Mucosa of gallbladder (tissue), 1 donor: ENCODE data around the gene TUBAL3. TPM values are rescaled to one million over a fixed set of nuclear protein-coding genes. Genes with fewer than 3 reads are reported as not detected.
A peak's percentile ranks its signal among the peaks of the same experiment; 100 is the strongest.
"Not testable (repeated sequence)": the region's sequence is repeated elsewhere in the genome, so short reads cannot be mapped to it uniquely, and the experiment has no call there.

ENCODE experiments used
- DNase-seq: peaks from one replicate; pipeline ENCODE4 v3.0.0-alpha.2; 2020; ENCODE audit warnings: low spot score
- total RNA-seq: library from RNA; stranded (reverse); gene quantifications from one replicate; pipeline ENCODE4 v1.2.1, GENCODE V29; 2021
- donor health status: DM: no; HTN: no; CAD: no.

The TUBAL3 gene
- total RNA-seq, 1 donor from 2014 or later: 0.49 TPM

DNA sequence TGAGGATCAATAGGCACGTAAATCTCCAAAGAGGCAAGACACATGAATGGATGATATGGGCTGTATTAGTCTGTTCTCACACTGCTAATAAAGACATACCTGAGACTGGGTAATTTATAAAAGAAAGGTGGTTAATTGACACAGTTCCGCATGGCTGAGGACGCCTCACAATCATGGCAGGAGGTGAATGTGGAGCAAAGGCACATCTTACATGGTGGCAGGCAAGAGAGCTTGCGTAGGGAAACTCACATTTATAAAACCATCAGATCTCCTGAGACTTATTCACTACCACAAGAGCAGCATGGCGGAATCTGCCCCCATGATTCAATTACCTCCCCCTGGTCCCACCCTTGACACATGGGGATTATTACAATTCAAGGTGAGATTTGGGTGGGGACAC is 25.4 kb downstream of the TUBAL3 start:
- DNase-seq: not testable (repeated sequence)

DNA sequence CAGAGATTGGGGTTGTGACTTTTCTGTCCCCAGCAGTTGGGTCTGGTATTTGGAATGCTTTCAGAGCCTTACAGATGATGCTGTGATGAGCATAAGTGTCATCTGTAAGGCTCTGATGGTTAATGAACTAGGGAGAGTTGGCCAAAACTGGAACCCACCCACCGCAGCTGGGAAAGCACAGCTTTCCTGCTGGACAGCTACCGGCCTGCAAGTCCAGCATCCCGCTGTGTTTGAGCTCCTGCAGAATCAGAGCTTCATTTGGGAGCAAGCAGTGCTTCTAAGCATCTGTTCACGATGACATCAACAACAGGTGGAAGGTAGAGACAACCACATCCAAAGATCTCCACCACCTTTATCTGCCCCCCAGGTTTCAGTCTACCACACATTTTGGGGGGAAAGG is 28.2 kb downstream of the TUBAL3 start:
- DNase-seq: no peak

DNA sequence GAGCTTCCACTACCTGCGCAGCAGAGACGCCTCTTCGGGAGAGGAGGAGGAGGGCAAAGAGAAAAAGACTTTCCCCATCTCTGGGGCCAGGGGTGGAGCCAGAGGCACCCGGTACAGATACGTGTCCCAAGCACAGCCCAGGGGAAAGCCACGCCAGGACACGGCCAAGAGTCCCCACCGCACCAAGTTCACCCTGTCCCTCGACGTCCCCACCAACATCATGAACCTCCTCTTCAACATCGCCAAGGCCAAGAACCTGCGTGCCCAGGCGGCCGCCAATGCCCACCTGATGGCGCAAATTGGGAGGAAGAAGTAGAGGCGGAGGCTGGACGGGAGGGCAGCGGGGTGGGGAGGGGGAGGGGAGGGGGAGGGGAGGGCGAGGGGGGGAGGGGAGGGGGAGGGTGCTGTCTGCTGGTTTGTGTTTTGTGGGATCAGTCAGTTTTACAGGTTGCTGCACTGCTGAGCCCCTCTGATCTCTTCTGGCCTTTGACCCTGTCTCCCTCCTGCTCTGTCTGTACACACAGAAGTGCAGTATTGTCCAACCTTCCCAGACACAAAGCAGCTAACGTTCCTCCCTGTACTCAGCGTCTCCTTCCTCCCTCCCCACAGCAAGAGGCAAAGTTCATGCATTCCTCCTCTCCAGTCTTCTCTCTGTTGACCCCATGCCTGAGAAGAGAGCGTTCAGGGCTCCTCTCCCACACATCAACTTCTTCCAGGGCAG is 30.6 kb downstream of the TUBAL3 start:
- no peak for DNase-seq

DNA sequence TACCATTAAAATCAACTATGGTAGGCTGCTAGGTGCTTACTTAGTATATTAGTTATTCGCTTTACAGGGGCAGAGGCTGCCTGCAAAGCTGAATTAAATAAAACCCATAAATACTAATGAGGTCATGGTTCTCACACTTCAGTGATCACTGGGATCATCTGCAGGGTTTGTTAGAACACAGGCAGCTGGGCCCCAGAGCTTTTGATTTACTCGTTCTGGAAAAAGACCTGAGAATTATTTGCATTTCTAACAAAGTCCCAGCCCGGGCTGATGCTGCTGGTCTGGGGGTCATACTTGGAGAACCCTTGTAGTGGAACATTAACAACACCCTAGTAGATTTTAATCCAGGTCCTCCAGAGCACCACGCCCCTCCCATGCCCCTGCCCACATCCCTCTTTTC is 31.3 kb downstream of the TUBAL3 start:
- no peak for DNase-seq

DNA sequence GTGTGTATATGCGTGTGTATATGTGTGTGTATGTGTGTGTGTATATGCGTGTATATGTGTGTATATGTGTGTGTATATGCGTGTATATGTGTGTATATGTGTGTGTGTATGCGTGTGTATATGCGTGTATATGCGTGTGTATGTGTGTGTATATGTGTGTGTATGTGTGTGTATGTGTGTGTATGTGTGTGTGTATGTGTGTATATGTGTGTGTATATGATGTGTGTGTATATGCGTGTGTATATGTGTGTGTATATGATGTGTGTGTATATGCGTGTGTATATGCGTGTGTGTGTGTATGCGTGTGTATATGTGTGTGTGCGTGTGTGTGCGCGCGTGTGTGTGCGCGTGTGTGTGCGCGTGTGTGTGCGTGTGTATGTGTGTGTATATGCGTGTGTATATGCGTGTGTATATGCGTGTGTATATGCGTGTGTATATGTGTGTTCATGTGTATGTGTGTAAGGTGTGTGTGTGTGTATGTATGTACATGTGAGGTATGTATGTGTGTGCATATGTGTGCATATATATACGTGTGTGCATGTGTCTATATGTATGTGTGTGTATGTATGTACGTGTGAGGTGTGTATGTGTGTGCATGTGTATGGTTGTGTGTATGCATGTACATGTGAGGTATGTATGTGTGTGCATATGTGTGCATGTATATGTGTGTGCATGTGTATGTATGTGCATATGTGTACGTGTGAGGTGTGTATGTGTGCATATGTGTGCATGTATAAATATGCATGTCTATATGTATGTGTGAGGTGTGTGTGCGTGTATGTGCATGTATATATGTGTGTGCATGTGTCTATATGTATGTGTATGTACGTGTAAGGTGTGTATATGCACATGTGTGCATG is 33.9 kb downstream of the TUBAL3 start:
- no peak for DNase-seq

DNA sequence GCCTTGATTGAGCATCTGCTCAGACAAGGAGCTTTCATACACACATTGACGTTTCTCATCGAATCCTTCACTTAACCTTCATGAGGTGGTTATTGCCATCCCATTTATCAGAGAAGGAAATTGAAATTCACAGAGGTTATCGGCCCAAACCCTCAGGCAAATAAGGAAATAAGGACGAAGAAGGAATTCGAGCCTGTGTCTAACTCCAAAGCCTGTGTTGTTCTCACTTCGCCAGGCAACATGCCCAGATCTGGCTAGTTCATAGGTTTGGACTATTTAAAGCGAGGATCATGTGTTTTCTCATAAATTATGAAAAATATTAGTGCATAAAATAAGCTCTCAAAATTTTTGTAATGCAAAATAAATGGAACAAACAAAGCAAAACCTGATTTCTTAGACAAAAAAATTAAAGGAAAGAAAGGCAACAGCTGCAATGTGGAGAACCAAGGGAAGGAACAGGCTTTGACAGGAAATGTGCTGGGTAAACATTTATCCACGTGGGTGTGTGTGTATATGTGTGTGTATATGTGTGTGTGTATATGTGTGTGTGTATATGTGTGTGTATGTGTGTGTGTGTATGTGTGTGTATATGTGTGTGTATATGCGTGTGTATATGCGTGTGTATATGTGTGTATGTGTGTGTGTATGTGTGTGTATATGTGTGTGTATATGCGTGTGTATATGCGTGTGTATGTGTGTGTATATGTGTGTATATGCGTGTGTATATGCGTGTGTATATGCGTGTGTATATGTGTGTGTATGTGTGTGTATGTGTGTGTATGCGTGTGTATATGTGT is 35.1 kb downstream of the TUBAL3 start:
- peak; percentile 40 for DNase-seq

DNA sequence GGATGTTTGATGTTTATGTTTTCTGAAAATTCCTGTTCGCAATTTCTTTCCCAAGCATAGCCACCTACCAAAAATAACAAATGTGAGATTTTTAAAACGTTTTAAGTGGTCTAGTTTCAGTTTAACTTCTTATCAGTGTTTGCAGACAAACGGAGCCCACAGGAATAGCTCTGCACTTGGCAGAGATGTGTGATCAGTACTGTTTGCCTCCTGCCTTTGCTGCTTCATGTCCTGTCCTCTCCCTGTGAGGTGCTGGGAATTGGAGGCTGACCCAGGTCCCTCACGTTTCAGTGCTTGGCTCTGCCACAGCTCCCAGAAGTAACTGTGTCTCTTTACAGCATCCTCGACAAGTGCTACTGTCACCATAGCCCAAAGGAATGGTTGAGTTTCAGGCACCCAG is 38.7 kb downstream of the TUBAL3 start:
- DNase-seq: no peak

DNA sequence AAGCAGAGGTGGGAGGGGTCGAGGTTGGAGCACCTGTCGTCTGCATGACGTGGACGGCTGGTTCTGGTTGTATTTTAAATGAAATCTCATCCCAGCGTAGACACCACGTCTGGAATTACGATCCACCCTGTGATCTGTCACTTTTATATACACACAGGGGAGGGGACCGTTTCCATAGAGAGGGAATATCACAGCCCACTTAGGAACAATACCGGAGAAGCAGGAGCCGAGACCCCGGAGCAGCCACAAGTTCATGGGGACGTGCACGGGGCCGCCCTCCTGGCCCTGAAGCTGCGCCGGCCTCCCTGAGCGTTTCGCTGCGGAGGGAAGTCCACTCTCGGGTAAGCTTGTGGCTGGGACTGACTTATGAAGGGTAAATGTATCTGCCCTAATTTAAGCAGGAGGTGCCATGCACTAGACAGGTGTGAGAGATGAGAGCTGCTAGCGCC is 39.7 kb downstream of the TUBAL3 start, which contains the start of gene UCN3:
UCN3 (plus strand) TSS at position 77 of the 449 bp plus-strand sequence. CDS start 8,755 bp downstream, outside the sequence.
- DNase-seq: no peak

DNA sequence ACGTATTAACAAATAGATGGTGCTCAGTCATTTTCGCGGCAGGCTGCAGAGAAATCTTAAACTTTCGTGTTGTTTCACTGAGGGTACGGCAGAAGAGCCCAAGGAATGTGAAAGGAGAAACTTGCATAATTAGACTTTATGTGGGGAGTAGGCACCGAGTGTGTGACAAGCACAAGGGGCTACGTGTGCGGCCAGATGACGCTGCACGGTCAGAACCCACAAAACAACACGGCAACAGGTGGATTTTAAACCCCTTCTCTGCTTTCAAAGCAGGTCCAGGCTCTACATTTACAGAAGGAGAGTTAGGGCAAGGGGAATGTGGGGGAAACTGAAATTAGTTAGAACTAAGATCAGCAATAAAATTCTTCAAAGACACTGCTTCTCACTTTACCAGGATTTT is 40.3 kb downstream of the TUBAL3 start:
- DNase-seq: no peak

DNA sequence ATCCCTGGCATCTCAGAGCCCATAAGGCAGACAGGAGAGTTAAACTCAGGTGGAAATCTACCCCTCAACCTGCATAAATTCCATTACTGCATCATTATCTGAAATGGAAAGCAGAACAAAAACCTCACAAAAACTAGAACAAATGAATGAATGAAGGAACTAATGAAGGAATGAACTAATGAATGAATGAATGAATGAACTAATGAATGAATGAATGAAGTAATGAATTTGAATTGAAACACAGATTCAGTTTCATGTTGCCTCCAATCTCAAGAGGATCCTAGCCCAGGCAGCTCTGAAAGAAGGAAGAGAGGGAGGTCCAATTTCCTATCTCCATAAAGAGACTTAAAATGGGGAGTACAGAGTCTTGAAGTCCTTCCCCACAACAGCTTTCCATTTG is 41.8 kb downstream of the TUBAL3 start:
- no peak for DNase-seq

DNA sequence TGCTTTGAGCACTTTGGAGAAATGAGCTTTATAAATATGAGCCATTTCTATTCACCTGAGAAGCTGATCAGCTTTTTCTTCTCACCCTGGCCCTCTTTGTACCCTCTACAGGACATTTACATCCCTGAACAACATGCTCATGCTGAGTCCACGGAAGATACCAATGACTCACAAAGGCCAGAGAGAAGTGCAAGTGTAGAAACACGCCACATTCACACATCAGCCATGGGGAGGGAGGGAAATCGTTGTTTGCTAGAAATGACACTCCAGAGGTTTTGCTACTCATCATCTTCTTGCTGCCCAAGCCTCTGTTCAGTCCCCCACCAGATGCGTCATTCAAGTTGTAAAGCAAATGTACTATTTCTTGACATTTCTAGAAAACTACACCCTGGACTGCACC is 42.7 kb downstream of the TUBAL3 start:
- no peak for DNase-seq

DNA sequence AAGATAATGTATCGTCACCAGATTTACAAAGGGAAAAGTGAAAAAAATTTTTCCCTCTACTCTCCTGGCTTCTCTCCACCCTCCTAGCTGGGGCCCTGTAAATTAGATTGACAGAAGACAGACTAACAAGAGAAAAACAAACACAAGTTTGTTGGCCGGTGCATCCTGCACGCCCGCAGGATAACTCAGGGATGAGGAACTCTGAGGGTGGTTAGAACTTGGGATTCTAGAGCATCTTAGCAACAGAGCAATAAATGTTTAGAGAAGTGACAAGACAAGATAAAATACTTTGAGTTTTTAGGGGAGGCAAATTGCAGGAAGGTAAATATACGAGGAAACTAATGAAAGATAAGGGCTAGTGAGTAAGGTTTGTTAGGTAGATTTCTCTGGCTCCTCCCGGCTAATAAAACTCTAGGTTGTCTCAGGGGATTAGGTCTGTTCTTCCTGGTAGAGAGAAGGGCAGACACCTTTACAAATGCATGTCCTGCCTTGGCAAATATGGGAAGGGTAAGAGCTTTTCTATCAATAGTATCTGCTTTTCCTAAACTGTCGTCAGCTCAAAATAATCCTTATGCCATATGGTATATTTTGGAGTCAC is 44.2 kb downstream of the TUBAL3 start:
- no peak for DNase-seq

DNA sequence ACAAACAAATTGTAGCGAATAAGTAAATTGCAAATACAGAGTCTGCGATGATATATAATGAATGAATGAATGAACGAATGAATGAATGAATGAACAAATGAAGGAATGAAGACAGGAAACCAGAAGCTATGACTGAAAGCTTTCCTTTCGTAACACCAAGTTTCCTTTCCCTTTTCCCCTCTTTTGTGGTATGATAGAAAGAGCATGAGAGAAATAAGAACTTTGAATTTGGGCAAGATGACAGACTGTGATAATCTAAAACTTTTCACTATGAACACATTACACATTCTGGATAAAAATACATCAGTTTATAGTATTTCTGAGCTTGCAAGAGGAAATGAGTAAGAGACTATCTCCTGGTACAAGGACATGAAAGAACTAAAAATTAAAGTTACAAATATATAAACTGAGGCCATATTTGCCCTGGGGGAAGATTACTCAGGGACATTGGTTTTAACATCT is 48.3 kb downstream of the TUBAL3 start:
- no peak for DNase-seq

DNA sequence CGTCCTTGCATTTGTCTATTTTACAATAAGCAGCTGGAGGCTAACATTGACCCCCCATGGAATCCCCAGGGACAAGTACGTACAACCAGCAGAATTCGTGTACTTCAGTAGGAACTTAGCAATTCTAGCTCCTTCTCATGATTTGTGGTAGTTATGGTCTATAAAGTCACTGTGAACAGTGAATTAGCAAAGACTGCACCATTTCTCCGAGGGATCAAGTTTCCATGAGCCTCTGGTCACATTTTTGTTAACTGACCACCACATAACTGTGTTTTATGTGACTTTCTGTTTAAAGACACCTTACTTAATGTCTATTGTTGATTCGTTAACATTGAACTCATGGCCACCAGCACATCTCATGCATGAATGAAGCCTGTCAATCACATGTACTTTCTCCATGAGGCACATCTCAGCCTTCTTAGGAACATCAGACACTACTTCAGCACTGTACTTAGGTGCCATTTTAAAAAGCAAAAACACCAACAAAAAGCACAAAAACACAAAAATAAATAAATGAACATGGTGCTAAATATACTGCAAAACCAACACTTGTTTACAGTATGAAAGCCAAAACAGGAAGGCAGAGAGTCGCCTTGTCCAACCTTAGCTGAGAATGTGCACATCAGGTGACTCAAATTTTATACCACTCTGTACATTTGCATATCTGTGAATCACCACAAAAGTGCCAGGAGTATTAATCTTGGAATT is 48.9 kb downstream of the TUBAL3 start:
- no peak for DNase-seq

DNA sequence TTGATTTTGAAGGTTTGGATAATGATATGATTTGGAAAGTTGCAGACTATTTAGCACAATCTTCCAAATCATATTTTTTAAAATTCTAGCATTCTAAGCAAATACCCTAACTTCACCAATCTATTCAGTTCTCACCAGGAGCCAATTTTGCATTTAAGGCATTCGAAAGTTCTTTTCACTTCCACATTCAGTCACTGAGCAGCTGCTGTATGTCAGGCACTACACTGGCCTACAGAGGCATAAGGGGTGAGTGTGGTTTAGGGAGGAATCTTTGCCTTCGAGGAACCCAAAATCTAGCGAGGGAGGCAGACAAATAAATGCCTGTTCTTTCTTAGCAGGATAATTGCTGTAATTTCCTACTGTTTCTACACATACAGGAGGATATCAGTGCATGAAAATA is 50.6 kb downstream of the TUBAL3 start:
- DNase-seq: no peak

DNA sequence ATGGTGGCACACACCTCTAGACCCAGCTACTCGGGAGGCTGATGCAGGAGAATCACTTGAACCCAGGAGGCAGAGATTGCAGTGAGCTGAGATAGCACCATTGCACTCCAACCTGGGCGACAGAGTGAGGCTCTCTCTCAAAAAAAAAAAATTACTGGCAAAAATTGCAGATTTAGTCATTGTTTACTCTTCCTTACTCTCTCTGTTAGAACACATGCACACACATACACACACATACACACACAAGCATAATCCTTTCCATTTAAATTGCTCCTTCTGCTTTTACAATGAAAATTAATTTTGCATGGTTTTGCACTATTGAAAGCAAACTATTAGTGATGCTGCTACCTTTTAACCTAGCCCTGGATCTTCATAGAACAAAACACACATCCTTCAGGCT is 55.3 kb downstream of the TUBAL3 start:
- DNase-seq: no peak

DNA sequence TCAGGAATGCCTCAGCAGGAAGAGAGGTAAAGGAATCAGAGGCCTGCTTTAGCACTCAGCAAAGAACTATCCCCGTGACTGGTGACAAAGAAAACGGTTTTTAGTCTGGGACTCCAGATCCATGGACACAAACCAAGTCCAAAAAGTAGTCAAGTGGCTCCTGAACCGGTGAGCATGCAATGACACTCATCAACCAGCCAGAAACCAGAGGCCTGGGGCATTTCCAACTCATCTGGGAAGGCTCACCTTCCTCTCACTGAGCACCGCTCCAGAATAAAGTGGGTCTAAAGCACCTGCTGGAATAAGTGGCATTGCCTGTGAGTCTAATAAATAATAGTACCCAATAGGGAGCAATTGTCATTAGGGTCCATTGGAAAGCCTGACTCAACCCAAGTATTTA is 57.7 kb downstream of the TUBAL3 start:
- DNase-seq: no peak

DNA sequence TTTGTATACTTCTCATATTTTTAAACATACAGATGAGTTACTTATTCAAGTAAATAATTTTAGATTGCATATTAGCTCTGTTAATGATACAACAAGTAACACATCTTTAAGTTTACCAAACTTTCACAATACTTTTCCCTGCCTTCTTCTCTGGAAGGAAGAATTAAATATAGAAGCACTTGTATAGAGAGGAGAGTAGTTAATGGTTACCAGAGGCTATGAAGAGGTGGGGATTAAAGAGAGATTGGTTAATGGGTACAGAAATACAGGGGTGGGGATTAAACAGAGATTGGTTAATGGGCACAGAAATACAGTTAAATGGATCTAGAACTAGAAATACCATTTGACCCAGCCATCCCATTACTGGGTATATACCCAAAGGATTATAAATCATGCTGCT is 59.9 kb downstream of the TUBAL3 start:
- DNase-seq: no peak

DNA sequence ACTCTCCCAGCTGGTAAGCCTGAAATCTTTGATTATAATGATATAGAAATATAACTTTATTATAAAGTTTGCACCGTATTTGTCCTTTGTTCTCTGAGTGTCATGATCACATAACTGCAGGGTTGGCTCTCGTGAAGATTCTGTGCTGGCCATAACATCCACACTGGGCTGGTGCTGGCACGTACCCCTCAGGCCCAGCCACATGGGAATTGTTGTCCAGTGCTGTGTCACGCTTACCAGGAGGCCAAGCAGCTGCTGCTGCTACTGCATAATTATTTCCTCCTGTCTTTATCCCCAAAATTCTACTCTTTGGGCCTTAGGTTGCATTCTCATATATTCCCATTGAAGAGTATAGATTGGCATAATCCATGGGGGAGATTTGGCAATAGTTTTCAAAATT is 60.6 kb downstream of the TUBAL3 start:
- DNase-seq: no peak

DNA sequence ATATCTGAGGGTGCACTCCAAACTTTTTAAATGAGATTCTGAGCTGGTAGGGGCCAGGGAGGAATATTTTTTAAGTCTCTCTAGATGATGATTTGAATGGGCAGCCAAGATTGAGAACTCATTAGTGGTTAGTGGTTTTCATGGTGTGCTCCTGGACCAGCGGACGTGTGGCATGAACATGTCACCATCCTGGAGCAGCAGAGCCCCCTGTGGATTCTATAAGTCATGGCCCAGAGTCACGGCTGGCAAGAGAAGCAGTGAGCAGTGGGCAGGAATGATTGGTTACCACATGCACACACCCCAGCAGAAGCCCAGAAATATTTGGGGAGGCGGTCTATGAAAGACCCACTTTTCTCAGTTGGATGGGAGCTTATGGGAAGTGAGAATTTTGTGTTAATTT is 61.1 kb downstream of the TUBAL3 start:
- DNase-seq: no peak
